ENCODE data around the gene MANSC1. TPM values are rescaled to one million over a fixed set of nuclear protein-coding genes. Genes with fewer than 3 reads are reported as not detected.

Gene MANSC1
- total RNA-seq, 4 donors from 2014 or later, result 11.5 to 34.6 (median 24.4) TPM

GRCh38 chr12:12367482-12367998, 17.5 kb upstream of the MANSC1 start:
- no peak for TF ChIP-seq EP300 (IDR thresholded peaks at IDR 0.05)
- no peak for TF ChIP-seq POLR2AphosphoS5 (IDR thresholded peaks at IDR 0.05)
- TF ChIP-seq POLR2A (IDR thresholded peaks at IDR 0.05), result no peak
- TF ChIP-seq, protein P1, sequence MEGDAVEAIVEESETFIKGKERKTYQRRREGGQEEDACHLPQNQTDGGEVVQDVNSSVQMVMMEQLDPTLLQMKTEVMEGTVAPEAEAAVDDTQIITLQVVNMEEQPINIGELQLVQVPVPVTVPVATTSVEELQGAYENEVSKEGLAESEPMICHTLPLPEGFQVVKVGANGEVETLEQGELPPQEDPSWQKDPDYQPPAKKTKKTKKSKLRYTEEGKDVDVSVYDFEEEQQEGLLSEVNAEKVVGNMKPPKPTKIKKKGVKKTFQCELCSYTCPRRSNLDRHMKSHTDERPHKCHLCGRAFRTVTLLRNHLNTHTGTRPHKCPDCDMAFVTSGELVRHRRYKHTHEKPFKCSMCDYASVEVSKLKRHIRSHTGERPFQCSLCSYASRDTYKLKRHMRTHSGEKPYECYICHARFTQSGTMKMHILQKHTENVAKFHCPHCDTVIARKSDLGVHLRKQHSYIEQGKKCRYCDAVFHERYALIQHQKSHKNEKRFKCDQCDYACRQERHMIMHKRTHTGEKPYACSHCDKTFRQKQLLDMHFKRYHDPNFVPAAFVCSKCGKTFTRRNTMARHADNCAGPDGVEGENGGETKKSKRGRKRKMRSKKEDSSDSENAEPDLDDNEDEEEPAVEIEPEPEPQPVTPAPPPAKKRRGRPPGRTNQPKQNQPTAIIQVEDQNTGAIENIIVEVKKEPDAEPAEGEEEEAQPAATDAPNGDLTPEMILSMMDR (IDR thresholded peaks at IDR 0.05), result no peak
- peaks cover 7% of the 10 kb centered on the region for H3K4me1 ChIP-seq
- WGBS, result 90% methylated on average over 4 of the region's 4 CpGs
- no peak for DNase-seq (ENCODE audit: low spot score in 2 of 2)
- no peaks in the 10 kb centered on the region for H3K27me3 ChIP-seq
- H3K36me3 ChIP-seq, result peaks cover 14% of the 10 kb centered on the region
- no peaks in the 10 kb centered on the region for H3K9me3 ChIP-seq
- no peak overlapping the region for H3K4me3 ChIP-seq
- no peak overlapping the region for H3K27ac ChIP-seq

DNA sequence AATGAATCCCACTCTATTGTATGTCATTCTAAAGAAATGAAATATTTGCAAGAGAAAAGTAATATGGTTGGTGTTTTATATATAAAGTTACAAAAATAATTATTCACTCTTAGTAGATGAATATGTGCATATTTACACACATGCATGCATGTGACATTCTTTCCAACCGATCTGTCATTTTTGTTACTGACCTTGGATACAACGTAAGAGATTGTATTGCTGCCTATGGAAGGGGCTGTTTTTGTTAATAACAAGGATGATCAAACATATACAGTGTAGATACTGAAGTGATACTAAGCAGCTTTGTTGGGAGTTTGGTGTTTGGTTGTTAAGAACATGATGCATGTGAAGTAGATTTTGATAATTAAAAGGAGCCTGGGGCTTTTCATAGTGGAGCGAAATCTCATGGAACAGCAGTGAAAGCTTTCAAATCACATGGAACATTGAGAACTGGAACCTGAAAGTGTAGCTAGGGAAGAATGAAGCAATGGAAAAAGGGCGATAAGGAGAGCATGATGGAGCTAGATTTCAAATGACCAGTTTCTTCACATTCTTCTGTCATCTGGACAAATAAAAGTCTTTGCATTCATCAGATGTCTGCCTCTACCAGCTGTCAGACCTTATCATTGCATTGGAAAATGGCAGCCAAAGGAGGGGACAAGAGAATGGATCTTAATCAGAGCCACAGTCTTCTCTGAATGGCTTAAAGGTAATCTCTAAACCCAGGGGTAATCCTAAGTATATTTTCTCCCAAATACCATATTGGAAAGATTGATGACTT, 16.8 kb upstream of the MANSC1 start:
- 95% methylated on average over 4 of the region's 4 CpGs for WGBS
- TF ChIP-seq, protein P1 (IDR thresholded peaks at IDR 0.05), result no peak
- TF ChIP-seq POLR2AphosphoS5 (IDR thresholded peaks at IDR 0.05) (no peak), POLR2A (IDR thresholded peaks at IDR 0.05) (no peak), EP300 (IDR thresholded peaks at IDR 0.05) (no peak)
- H3K9me3 ChIP-seq, result no peaks in the 10 kb centered on the region
- no peak overlapping the region for H3K27ac ChIP-seq
- peaks cover 7% of the 10 kb centered on the region for H3K4me1 ChIP-seq
- H3K4me3 ChIP-seq, result no peak overlapping the region
- DNase-seq (ENCODE audit: low spot score in 2 of 2), result no peak
- H3K36me3 ChIP-seq, result peaks cover 12% of the 10 kb centered on the region
- no peaks in the 10 kb centered on the region for H3K27me3 ChIP-seq

DNA sequence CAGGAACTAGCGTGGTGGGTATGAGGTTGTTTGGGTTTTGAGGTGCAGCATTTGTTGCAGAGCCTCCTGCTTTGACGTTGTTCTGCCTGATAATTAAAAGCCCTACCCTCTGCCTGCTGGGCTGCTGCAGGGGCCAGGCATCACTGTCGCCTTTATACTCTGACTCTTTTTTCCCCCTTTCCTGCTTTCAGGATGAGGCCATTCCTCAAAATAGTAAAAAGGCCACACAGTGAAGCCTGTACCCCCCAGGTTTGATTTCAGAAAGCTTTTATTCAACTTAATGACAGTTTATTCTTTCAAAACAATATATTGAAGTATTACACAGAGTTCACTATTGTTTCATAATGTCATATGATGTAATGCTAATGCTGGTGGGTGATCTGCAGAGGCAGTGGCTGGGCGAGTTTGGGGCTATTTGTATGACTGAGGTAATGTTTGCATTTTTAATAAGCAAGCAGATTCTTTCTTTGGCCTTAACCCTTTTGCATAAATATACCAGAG, 15.9 kb upstream of the MANSC1 start:
- H3K27me3 ChIP-seq, result no peaks in the 10 kb centered on the region
- H3K9me3 ChIP-seq, result no peaks in the 10 kb centered on the region
- H3K27ac ChIP-seq, result peak overlapping the region; percentile 26
- 55% methylated on average over 4 of the region's 4 CpGs for WGBS
- peaks cover 12% of the 10 kb centered on the region for H3K36me3 ChIP-seq
- H3K4me1 ChIP-seq, result peaks cover 7% of the 10 kb centered on the region
- no peak overlapping the region for H3K4me3 ChIP-seq
- DNase-seq (ENCODE audit: low spot score in 2 of 2), result no peak
- no peak for TF ChIP-seq POLR2A (IDR thresholded peaks at IDR 0.05)
- TF ChIP-seq, protein P1 (IDR thresholded peaks at IDR 0.05), result no peak
- no peak for TF ChIP-seq POLR2AphosphoS5 (IDR thresholded peaks at IDR 0.05)
- TF ChIP-seq EP300 (IDR thresholded peaks at IDR 0.05), result no peak

- Histone ChIP-seq H3K27ac (no peak overlapping the region), H3K9me3 (no peaks in the 10 kb centered on the region), H3K36me3 (peaks cover 12% of the 10 kb centered on the region), H3K27me3 (no peaks in the 10 kb centered on the region), H3K4me1 (peaks cover 7% of the 10 kb centered on the region), H3K4me3 (no peak overlapping the region)
- TF ChIP-seq POLR2AphosphoS5 (IDR thresholded peaks at IDR 0.05), result no peak
- no peak for TF ChIP-seq EP300 (IDR thresholded peaks at IDR 0.05)
- TF ChIP-seq POLR2A (IDR thresholded peaks at IDR 0.05), result no peak
- TF ChIP-seq, protein P1 (IDR thresholded peaks at IDR 0.05), result no peak
- 97% methylated on average over 5 of the region's 5 CpGs for WGBS
- DNase-seq (ENCODE audit: low spot score in 2 of 2), result no peak
Measured at GRCh38 chr12:12365446-12365802, 15.4 kb upstream of the MANSC1 start.

DNA sequence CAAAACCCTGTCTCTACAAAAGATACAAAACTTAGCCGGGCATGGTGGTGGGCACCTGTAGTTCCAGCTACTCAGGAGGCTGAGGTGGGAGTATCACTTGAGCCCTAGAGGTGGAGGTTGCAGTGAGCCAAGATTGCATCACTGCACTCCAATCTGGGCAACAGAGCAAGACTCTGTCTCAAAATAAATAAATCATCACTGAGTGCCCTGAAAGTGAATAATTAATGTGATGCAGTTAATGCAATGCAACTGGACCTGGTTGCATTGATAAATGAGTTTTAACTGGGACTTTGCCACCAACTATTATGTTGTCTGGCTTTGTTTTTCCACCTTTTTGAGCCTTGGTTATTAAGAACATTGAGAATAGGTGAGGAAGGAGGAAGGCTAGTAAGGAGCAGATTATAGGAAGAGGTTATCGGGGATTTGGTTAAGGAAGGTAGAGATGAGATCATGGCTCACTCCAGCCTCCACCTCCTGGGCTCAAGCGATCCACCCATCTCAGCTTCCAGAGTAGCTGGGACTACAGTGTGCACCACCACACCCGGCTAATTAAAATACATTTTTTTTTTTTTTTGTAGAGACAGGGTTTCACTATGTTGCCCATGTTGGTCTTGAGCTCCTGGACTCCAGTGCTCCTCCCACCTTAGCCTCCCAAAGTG, 14.9 kb upstream of the MANSC1 start:
- no peak for TF ChIP-seq EP300 (IDR thresholded peaks at IDR 0.05)
- TF ChIP-seq POLR2A (IDR thresholded peaks at IDR 0.05), result no peak
- no peak for TF ChIP-seq POLR2AphosphoS5 (IDR thresholded peaks at IDR 0.05)
- TF ChIP-seq, protein P1 (IDR thresholded peaks at IDR 0.05), result no peak
- Histone ChIP-seq H3K4me1 (peaks cover 7% of the 10 kb centered on the region), H3K36me3 (peaks cover 12% of the 10 kb centered on the region), H3K27ac (no peak overlapping the region), H3K9me3 (no peaks in the 10 kb centered on the region), H3K27me3 (no peaks in the 10 kb centered on the region), H3K4me3 (no peak overlapping the region)
- 91% methylated on average over 4 of the region's 4 CpGs for WGBS
- no peak for DNase-seq (ENCODE audit: low spot score in 2 of 2)
